NOMO-1 treated with dmso at 0.1 percent for 144 hours (cell line): ENCODE results near the gene SPATA33.
"Not testable (repeated sequence)": the region's sequence is repeated elsewhere in the genome, so short reads cannot be mapped to it uniquely, and the experiment has no call there.

Experiments used
- DNase-seq: peaks from one replicate; lab custom pipeline; 2025; ENCODE audit not compliant: unreplicated experiment; lab: John Stamatoyannopoulos, UW

Gene SPATA33

DNA sequence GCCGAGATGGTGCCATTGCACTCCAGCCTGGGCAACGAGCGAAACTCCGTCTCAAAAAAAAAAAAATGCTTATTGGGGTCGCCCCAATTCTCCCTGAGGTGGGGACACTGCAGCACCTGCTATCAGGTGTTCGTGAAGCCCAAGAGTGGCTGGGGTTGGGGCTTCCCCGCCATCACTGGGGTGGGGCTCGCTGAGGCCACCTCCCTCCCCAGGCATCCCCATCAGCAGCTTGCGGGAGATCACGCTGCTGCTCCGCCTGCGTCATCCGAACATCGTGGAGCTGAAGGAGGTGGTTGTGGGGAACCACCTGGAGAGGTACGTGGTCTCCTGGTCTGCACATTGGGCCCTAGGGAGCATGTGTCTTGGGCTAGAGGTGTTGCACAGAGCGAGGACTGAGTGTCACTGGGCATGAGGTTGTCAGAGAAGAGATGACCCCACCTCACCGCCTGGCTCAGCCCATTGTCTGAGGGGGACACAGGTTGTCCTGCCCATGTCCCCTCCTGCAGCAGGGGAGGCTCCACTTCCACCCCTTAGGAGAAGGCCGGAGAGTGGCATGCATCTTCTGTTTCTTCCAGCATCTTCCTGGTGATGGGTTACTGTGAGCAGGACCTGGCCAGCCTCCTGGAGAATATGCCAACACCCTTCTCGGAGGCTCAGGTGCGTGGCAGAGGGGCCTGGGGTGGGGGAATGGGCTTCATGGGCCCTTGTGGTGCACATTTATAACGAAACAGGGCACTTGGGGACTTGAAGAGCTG is 33.8 kb downstream of the SPATA33 start:
- no peak for DNase-seq

DNA sequence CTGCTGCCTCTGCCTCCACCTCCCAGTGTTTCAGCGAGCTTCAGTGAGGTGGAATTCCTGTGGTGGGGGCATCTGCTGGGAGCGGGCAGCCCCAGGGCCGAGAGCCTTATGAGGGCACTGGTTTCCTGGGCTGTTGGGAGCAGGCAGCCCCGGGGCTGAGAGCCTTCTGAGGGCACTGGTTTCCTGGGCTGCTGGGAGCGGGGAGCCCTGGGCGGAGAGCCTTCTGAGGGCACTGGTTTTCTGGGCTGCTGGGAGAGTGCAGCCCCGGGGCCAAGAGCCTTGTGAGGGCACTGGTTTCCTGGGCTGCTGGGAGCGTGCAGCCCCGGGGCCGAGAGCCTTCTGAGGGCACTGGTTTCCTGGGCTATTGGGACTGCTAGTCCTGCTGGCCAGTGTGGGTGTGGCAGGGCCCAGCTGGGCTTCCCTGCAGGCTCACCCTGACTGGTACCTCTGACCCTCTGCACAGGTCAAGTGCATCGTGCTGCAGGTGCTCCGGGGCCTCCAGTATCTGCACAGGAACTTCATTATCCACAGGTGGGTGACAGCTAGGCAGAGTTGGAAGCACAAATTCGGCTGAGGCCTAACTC is 34.4 kb downstream of the SPATA33 start:
- no peak for DNase-seq

DNA sequence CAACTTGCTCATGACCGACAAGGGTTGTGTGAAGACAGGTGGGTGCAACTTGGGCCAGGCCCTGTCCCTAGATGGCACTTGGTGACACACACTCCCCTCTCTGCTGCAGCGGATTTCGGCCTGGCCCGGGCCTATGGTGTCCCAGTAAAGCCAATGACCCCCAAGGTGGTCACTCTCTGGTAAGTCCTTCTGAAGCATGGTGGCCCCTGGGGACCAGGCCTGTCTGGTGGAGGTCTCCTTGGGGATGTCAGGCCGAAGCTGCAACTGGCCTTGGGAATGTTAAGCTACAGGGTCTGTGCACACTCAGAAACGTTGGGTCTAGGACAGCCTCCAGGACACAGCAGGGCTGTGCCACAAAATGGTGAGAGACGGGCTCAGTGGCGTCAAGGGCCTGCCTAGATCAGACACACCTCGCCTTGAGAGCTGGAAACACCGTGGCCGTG is 35.7 kb downstream of the SPATA33 start:
- DNase-seq = no peak

DNA sequence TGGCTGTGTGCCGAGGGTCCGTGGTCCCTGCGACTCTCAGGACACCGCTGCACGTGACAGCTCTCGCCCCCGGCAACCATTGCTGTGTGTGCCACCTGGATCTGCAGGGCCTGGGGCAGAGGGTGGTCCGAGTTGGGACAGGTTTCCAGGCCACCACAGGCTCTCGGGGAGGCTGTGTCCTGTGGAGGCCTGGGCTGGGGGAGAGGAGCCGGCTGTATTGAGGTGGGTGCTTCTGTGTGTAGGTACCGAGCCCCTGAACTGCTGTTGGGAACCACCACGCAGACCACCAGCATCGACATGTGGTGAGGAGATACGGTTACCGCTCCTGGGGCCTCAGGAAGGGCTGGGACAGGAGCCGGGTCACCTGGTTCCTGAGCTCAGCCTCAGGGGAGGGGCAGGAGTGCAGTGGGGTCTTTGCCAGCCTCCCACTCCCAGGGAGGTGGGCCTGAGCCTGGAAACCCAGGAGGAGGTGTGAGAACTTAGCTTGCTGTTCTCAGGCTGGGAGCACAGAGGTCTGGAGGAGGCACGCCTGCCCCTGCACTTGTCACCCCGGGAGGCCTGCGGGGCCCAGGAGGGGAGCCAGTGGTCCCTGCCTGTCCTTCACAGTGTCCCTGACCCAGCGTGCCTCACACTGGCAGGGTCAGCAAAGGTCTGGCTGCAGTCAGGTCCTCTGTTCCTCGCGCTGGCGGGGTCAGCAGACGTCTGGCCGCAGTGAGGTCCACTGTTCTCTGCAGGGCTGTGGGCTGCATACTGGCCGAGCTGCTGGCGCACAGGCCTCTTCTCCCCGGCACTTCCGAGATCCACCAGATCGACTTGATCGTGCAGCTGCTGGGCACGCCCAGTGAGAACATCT is 36.5 kb downstream of the SPATA33 start:
- no peak for DNase-seq

DNA sequence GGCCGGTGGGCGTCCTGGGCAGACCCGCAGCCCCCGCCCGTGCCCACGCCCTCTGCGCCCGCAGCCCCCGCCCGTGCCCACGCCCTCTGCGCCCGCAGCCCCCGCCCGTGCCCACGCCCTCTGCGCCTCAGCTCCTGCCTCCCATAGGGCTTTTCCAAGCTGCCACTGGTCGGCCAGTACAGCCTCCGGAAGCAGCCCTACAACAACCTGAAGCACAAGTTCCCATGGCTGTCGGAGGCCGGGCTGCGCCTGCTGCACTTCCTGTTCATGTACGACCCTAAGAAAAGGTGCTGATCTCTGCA is 37.1 kb downstream of the SPATA33 start:
- DNase-seq = not testable (repeated sequence)

DNA sequence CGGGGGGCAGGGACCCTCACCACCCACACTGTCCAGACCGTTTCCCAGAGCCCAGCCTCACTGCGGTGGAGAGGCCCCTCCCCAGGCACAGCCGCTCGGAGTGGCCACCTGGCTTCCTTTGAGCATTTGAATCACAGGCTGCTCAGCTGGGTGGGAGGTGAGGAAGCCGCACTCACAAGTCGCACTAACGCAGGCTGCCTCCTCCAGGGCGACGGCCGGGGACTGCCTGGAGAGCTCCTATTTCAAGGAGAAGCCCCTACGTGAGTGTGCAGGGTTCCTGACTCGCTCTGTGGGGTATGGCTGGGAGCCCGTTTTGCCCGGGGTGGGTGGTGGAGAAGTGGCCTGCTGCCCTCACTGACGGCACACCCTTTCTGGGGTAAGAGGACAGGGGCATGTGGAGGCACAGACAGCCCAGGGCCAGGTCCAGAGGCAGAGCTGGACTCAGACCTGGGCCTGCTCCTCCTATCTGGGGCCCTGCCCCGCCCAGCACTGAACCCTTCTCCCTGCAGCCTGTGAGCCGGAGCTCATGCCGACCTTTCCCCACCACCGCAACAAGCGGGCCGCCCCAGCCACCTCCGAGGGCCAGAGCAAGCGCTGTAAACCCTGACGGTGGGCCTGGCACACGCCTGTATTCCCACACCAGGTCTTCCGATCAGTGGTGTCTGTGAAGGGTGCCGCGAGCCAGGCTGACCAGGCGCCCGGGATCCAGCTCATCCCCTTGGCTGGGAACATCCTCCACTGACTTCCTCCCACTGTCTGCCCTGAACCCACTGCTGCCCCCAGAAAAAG is 37.6 kb downstream of the SPATA33 start:
- DNase-seq = no peak

DNA sequence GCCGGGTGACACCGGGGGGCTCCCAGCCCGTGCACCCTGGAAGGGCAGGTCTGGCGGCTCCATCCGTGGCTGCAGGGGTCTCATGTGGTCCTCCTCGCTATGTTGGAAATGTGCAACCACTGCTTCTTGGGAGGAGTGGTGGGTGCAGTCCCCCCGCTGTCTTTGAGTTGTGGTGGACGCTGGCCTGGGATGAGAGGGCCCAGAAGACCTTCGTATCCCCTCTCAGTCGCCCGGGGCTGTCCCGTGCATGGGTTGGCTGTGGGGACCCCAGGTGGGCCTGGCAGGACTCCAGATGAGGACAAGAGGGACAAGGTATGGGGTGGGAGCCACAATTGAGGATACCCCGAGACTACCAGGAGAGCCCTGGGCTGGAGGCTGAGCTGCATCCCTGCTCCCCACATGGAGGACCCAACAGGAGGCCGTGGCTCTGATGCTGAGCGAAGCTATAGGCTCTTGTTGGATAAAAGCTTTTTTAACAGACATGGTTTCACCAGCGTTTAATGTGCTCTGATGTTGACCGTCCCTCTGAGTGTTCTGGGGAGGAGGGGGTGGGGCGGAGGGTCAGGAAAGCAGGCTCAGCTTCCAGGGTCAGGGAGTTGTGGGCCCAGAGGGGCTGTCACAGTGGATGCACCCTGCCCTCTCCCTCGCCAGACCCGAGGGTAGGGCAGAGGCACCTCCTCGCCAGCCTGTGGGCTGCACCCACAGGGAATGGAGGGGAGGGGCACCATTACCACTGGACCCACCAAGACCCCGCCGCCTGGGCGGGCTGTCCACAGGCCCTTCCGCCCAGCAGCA is 38.4 kb downstream of the SPATA33 start:
- no peak for DNase-seq

DNA sequence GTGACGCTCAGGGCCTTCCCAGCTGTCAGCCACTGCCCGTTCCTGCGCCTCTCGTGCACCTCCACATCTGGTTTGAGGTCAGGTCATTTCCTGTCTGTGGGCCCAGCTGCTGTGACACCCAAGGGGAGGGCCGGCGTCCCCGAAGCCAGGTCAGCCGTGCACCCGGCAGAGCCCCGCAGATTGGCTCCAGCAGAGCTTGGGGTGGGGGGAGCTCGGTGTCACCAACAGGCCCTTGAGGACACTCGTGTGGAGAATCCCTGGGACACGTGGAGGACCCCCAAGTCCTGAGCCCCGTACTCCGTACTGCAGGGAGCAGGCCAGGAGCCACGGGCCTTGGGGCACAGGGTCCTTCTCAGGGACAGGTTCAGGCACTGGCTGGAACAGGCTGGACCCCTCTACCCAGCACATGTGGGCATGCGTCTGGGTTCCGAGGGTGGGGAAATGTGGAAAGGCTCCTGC is 39.1 kb downstream of the SPATA33 start:
- DNase-seq = no peak

DNA sequence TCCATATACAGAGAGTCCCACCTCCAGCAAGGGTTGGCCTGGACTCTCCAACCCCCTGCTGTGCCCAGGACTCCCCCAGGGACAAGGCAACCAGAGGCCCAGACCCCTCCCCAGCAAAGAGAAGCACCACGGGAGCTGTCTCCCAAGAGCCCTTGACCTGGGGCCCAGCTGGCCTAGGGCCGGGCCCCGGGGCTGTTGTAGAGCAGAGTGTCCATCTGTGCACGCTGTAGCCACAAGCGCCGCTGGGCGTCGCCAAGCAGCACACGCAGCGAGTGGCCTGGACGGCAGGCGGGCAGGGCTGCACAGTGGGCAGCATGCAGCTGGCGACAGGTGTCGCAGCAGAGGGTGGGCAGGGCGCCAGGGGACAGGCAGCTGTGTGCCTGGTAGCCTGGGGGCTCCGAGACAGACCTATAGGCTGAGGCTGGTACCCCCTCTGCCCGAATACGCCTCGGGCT is 39.6 kb downstream of the SPATA33 start:
- DNase-seq = no peak

DNA sequence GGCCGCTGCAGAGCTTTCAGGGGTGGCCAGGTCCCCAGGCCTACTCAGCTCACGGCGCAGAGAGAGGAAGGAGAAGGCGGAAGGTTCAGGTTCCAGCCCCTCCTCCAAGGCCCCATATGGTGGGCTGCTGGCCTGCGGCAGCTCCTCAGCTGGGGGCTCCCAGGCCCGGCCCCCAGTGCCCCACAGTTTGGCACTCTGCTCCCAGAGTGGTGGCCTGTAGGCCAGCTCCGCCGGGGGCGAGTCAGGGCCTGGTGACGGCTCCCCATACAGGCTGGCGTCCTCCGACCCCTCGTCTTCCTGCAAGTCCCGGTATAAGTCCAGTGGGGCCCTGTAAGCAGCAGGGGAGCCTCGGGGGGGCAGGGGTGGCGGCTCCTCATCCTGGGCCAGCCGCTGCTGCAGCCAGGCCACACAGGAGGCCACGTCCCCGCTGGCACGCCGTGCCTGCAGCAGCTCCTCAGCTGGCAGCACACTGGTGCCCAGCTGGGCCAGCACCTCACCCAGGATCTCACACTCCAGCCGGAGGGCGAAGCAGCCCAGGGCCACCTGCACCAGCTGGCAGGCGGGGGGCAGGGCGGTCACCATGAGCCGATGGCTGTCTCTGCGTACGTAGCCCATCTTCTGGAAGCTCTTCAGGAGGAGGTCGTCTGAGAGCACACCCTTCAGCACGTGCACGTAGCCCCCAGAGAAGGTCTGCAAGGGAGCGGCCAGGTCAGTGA is 40.1 kb downstream of the SPATA33 start:
- DNase-seq = no peak

DNA sequence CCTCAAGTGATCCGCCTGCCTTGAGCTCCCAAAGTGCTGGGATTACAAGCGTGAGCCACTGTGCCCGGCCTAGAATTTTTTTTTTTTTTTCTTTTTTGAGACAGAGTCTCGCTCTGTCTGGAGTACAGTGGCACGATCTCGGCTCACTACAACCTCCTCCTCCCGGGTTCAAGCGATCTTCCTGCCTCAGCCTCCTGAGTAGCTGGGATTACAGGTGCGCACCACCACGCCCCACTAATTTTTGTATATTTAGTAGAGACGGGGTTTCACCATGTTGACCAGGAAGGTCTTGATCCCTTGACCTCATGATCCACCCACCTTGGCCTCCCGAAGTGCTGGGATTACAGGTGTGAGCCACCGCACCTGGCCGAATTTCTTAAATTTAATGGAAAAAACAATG is 41.1 kb downstream of the SPATA33 start:
- not testable (repeated sequence) for DNase-seq

DNA sequence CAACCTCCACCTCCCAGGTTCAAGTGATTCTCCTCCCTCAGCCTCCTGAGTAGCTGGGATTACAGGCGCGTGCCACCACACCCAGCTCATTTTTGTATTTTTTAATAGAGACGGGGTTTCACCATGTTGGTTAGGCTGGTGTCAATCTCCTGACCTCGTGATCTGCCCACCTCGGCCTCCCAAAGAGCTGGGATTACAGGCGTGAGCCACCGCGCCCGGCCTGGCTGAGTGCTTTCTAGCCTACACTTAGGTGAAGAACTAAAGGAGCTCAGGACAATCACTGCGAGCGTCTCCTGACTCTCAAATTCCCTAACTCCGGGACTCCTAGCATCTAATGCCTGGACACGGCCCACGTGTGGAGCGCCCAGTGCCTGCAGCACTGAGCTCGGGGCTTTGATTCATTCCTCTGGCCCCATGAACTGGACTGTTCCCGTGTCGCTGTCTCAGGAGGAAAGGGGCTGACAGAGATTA is 42.0 kb downstream of the SPATA33 start:
- DNase-seq = not testable (repeated sequence)

DNA sequence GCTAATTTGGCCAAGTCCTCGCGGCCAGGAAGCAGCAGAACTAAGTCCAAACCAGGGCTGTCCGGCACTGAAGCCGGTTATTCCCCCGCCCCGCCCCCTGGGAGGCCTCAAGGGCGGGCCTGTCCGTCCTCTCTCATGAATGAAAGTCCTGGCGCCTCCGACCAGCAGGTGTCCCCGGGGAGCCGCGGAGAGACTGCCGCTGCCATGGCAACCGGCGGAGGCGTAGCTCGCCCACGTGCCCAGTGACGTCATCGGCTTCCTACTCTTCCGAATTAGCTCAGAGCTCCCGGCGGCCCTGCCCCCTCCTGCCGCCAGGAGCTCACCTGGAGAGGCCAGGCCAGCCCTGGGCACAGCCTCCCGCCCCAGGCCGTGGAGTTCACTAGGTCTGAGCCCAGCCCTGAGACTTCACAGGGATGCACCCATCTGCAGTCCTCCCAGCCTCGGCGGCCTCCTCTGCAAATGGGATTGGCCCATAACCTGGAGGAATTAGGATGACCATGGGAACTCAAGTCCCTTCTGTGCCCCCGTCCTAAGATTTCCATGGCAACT is 42.5 kb downstream of the SPATA33 start:
- DNase-seq = peak; percentile 94

DNA sequence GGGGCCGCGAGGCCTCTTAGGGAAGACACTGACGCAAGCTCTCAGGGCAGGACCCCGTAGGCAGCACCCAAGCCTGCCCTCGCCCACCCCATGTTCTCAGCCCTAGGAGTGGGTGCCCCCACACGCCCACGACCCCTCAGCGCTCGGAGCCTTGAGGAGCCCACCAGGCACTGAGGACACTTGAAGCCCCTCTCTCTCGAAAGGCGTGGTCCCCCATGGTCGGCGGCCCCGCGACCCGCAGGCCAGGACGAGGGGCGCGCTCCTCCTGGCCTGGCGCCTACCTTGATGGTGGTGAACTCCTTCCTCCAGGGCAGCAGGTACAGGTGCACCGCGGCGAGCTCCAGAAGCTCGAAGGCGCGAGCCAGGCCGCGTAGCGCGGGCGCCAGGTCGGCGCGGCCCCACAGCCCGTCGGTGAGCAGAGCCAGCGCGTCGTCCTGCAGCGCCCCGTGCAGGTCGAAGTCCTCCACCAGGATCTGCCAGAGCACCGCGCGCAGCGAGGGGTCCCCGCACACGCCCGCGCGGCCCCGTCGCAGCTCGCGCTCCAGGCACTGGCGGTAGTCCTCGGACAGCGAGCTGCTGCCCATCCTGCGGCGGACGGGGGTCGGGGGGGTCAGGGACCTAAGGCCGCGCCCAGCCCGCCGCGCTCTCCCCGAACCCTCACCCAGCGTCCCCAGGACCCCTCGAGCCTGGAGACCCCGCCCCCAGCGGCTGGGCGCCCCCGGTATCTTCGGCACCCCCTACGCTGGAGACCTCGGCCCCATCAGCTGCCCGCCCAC is 43.2 kb downstream of the SPATA33 start:
- no peak for DNase-seq

DNA sequence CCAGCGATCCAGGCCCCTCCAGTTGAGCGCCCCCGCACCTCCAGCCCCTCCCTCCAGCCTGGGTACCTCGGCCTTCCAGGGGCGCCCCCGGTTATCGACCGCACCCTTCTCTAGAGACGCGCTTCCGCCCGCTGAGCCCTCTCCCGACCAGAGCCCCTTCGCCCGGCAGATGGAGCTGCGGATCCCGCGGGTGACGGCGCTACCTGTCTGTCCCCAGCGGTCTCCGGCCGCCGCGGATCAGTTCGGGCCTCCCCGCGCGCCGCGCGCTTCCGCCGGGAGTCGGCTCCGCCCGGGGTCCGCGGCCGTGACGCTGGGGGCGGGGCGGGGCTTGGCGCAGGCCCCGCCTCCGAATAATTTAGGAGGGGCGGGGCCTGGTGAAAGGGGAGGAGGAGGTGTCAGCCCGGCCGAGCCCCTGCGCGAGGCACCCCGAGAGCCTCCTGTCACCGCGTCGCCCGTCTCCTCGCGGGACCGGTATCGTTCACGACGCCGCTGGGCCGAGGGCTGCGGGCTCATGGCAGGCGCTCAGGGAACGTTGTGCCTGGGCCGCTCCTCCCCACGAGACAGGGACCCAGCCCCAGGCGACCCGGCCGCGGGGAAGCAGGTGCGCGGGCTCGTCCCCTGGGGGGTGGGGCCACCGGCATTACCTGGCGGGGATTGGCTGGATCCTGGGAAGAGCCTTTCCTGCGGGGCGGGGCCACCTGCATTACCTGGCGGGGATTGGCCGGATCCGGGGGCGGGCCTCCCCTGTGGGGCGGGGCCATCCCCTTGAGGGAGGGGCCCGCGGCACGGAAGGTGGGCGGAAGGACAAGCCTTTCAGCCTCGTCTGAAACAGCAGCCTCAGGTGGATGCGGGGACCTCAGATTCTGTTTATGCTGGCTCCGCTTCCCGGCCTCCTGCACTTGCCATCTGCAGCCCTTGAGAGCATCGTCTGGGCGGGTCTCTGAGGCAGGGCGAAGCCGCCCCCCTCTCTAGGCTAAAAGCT is 44.1 kb downstream of the SPATA33 start, which contains the start of gene SPATA2L:
TSS of gene SPATA2L (minus strand) at position 281 of the 982 bp plus-strand sequence. CDS start 473 bp downstream, outside the sequence.
- peak; percentile 90 for DNase-seq

DNA sequence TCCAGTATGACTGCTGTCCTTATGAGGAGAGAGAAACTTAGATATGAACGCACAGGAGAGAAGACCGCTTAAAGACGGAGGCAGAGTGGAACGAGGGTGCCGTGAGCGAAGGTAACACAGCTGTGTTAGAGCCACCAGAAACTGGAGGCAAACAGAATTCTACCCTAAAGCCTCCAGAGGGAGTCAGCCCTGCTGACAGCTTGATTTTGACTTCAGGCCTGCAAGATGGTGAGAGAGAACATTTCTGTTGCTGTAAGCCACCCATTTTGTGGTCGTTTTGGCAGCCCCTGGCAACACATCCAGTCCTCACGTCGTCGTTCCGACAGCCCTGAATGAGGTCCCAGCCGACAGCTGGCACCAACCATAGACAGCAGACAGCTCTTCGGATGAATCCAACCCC is 46.6 kb downstream of the SPATA33 start:
- no peak for DNase-seq

DNA sequence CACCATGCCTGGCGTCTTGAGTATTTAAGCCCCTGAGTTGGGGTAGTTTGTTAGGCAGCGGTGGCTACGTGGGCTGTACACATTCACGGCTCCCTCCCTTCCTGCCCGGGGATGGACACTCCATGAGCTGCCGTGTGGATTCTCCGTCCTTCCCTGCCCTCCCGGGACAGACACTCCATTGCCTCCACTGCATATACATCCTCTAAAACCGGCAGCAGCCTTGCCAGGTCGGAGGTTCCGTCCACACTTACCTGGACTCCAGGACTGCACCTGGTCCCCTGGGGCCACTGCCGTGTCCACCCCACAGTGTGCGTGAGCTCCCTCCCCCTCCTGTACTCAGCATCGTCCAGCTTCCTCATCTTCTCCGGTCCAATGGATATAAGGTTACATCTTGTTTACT is 47.4 kb downstream of the SPATA33 start:
- no peak for DNase-seq
